CD4-positive, alpha-beta memory T cell (primary cell): ENCODE measurements around the gene TH. TPM values are rescaled to one million over a fixed set of nuclear protein-coding genes. Genes with fewer than 3 reads are reported as not detected.

ENCODE experiments used
- CTCF ChIA-PET: fragments of 350-600 bp; sonication (Branson Sonifier 250); formaldehyde crosslinking; loops from one replicate; lab custom pipeline; 2021; ENCODE audit warnings: inconsistent platforms; ENCODE audit not compliant: partially characterized antibody; lab: Charles Lee
- POLR2A ChIA-PET: fragments of 350-600 bp; sonication (Branson Sonifier 250); formaldehyde crosslinking; loops from one replicate; lab custom pipeline; 2021; ENCODE audit not compliant: partially characterized antibody; lab: Charles Lee
- DNase-seq, 5 donors: peaks; one replicate each; pipeline versions ENCODE4 v3.0.0 to v3.0.0-alpha.2; 2020 to 2022; ENCODE audit warnings: mixed read lengths in 1 of 5
- H3K27ac ChIP-seq: one replicate; pipeline ENCODE4 v1.7.0; 2013; ENCODE audit warnings: low read depth, low read length
- H3K27me3 ChIP-seq: 2 replicates; pipeline ENCODE4 v1.7.0; 2013; ENCODE audit warnings: mild to moderate bottlenecking, low read length, moderate library complexity; ENCODE audit not compliant: insufficient read depth
- H3K36me3 ChIP-seq: 2 replicates; pipeline ENCODE4 v1.7.0; 2013; ENCODE audit warnings: mild to moderate bottlenecking, low read length, moderate library complexity; ENCODE audit not compliant: insufficient read depth
- H3K4me1 ChIP-seq: 2 replicates; pipeline ENCODE4 v1.7.0; 2013; ENCODE audit warnings: mild to moderate bottlenecking, low read length, moderate library complexity; ENCODE audit not compliant: insufficient read depth
- H3K4me3 ChIP-seq, 2 donors: one replicate each; pipeline ENCODE4 v1.7.0; 2013; ENCODE audit warnings: low read length in 2 of 2, mild to moderate bottlenecking in 1 of 2
- H3K9me3 ChIP-seq, 2 donors: one replicate each; pipeline ENCODE4 v1.7.0; 2013; ENCODE audit warnings: low read length in 2 of 2, control low read depth in 1 of 2; ENCODE audit not compliant: control insufficient read depth in 1 of 2
- H3K27ac Mint-ChIP-seq, 7 donors: one replicate each; pipeline ENCODE4 v1.8.0; 2020 to 2021; ENCODE audit warnings: mixed read lengths in 7 of 7, mild to moderate bottlenecking in 6 of 7, inconsistent platforms in 3 of 7, moderate library complexity in 3 of 7
- H3K27me3 Mint-ChIP-seq, 2 donors: one replicate each; pipeline ENCODE4 v1.8.0; 2020 to 2021; ENCODE audit warnings: mixed read lengths in 2 of 2
- H3K36me3 Mint-ChIP-seq, 2 donors: one replicate each; pipeline ENCODE4 v1.8.0; 2020 to 2021; ENCODE audit warnings: mixed read lengths in 2 of 2, inconsistent platforms in 1 of 2, mild to moderate bottlenecking in 1 of 2
- H3K4me1 Mint-ChIP-seq, 4 donors: one replicate each; pipeline ENCODE4 v1.8.0; 2020 to 2021; ENCODE audit warnings: mixed read lengths in 4 of 4, mild to moderate bottlenecking in 1 of 4
- H3K4me3 Mint-ChIP-seq, 8 donors: one replicate each; pipeline ENCODE4 v1.8.0; 2020 to 2021; ENCODE audit warnings: mixed read lengths in 8 of 8, mild to moderate bottlenecking in 7 of 8, moderate library complexity in 6 of 8, inconsistent platforms in 3 of 8
- H3K9me3 Mint-ChIP-seq, 8 donors: one replicate each; pipeline ENCODE4 v1.8.0; 2020 to 2021; ENCODE audit warnings: mixed read lengths in 8 of 8, mild to moderate bottlenecking in 5 of 8, inconsistent platforms in 3 of 8, moderate library complexity in 1 of 8
- intact Hi-C: fragments of 100-400 bp; cut with micrococcal nuclease; formaldehyde crosslinking; loops from one replicate; pipeline ENCODE4 v1.15.1; 2023
- polyA plus RNA-seq, 2 donors: library from polyadenylated mRNA; unstranded; fragments of 300-500 nt; fragmentation: Illumina TruSeq; gene quantifications; one replicate each; pipeline ENCODE4 v1.2.3, GENCODE V29; 2021
- total RNA-seq, 2 experiments: library from RNA; stranded (reverse); gene quantifications; one replicate each; pipeline ENCODE4 v1.2.3, GENCODE V29; 2021

TH gene
- total and polyA plus RNA-seq, 4 experiments from 2014 or later: not detected

- H3K4me3 Mint-ChIP-seq: no peak overlapping the region
- H3K27ac ChIP-seq: no peak overlapping the region
- H3K27ac Mint-ChIP-seq: no peak overlapping the region
- no peaks in the 10 kb centered on the region for H3K27me3 ChIP-seq
- ChIA-PET POLR2A (interaction anchor here (1.7 kb wide), 1 partner anchor 221 kb away, joined by 5 read pairs; no protein-coding TSS in a partner anchor), CTCF (interaction anchor here (1.3 to 5.4 kb wide), 4 partner anchors 100 to 225 kb away, joined by 3 to 59 read pairs (median 10); no protein-coding TSS in a partner anchor)
- H3K36me3 Mint-ChIP-seq: no peaks in the 10 kb centered on the region
- peaks cover 0 to 11% (median 5%) of the 10 kb centered on the region in 4 donors for H3K4me1 Mint-ChIP-seq
- H3K27me3 Mint-ChIP-seq: peaks cover 1 to 5% of the 10 kb centered on the region in 2 donors
- H3K4me3 ChIP-seq: no peak overlapping the region
- no peaks in the 10 kb centered on the region for H3K4me1 ChIP-seq
- no peaks in the 10 kb centered on the region for H3K9me3 ChIP-seq
- H3K9me3 Mint-ChIP-seq: peaks cover 0 to 5% (median 0%) of the 10 kb centered on the region in 8 donors
- no peaks in the 10 kb centered on the region for H3K36me3 ChIP-seq
- DNase-seq: no peak
- intact Hi-C loops: loop anchor here (5.0 kb wide), 1 partner anchor 334 kb away; no protein-coding TSS in a partner anchor
Observed at GRCh38 chr11:2198621-2199365, 27.2 kb upstream of the TH start.

GRCh38 chr11:2197771-2198520 lies 26.3 kb upstream of the TH start:
- POLR2A ChIA-PET: interaction anchor here (1.7 kb wide), 1 partner anchor 222 kb away, joined by 5 read pairs; no protein-coding TSS in a partner anchor

GRCh38 chr11:2196970-2197770 lies 25.6 kb upstream of the TH start:
- H3K36me3 Mint-ChIP-seq: no peaks in the 10 kb centered on the region
- ChIA-PET CTCF (interaction anchor here (0.6 to 5.4 kb wide), 5 partner anchors 30 to 222 kb away, joined by 3 to 59 read pairs (median 8); partner anchors contain the start of genes C11orf21 and TSPAN32), POLR2A (interaction anchor here (1.7 kb wide), 1 partner anchor 223 kb away, joined by 5 read pairs; no protein-coding TSS in a partner anchor)
- H3K9me3 Mint-ChIP-seq: peaks cover 0 to 5% (median 0%) of the 10 kb centered on the region in 8 donors
- Histone ChIP-seq H3K27ac (no peak overlapping the region), H3K36me3 (no peaks in the 10 kb centered on the region), H3K27me3 (no peaks in the 10 kb centered on the region), H3K9me3 (no peaks in the 10 kb centered on the region), H3K4me3 (no peak overlapping the region), H3K4me1 (no peaks in the 10 kb centered on the region)
- H3K4me3 Mint-ChIP-seq: no peak overlapping the region
- H3K4me1 Mint-ChIP-seq: peaks cover 0 to 11% (median 5%) of the 10 kb centered on the region in 4 donors
- peak; percentile 55 to 69 (median 65) for DNase-seq
- peaks cover 1 to 5% of the 10 kb centered on the region in 2 donors for H3K27me3 Mint-ChIP-seq
- peak overlapping the region in 3 of 7 donors; percentile 45 to 75 (median 63) for H3K27ac Mint-ChIP-seq
- intact Hi-C loops: loop anchor here (1.0 to 5.0 kb wide), 3 partner anchors 102 to 335 kb away; no protein-coding TSS in a partner anchor

More at GRCh38 chr11:2197771-2198520, 26.3 kb upstream of the TH start:
- intact Hi-C loops: loop anchor here (1.0 to 5.0 kb wide), 3 partner anchors 101 to 334 kb away; no protein-coding TSS in a partner anchor
- H3K27me3 ChIP-seq: no peaks in the 10 kb centered on the region
- CTCF ChIA-PET: interaction anchor here (0.6 to 5.4 kb wide), 6 partner anchors 30 to 225 kb away, joined by 3 to 59 read pairs (median 6); partner anchors contain the start of genes C11orf21 and TSPAN32
- no peak for DNase-seq
- Mint-ChIP-seq H3K27me3 (peaks cover 1 to 5% of the 10 kb centered on the region in 2 donors), H3K4me1 (peaks cover 0 to 11% (median 5%) of the 10 kb centered on the region in 4 donors), H3K27ac (no peak overlapping the region), H3K36me3 (no peaks in the 10 kb centered on the region), H3K4me3 (no peak overlapping the region), H3K9me3 (peaks cover 0 to 5% (median 0%) of the 10 kb centered on the region in 8 donors)
- no peak overlapping the region for H3K4me3 ChIP-seq
- no peaks in the 10 kb centered on the region for H3K9me3 ChIP-seq
- no peaks in the 10 kb centered on the region for H3K36me3 ChIP-seq
- H3K27ac ChIP-seq: no peak overlapping the region
- H3K4me1 ChIP-seq: no peaks in the 10 kb centered on the region

DNA sequence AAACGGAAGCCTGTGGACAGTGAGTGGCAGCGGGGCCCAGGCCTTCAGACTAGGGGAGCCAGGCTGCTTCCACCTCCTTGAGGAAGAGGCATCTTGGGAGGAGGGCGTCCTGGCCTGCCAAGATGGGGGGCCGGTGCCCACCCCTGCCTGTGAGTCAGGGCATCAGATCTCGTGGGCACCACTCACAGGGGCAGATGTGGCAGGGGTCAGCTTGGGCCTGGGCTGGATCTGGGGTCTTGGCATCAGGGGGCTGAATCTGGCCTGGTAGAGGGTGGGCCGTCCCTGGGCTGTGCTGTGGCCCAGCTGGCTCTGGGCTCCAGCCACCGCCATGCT lies 24.1 kb upstream of the TH start:
- CTCF ChIA-PET: interaction anchor here (2.0 to 4.4 kb wide), 2 partner anchors 107 to 225 kb away, joined by 7 to 41 read pairs; no protein-coding TSS in a partner anchor
- Mint-ChIP-seq H3K36me3 (no peaks in the 10 kb centered on the region), H3K4me3 (no peak overlapping the region), H3K27me3 (peaks cover 1 to 7% of the 10 kb centered on the region in 2 donors), H3K27ac (no peak overlapping the region), H3K4me1 (peaks cover 0 to 13% (median 7%) of the 10 kb centered on the region in 4 donors), H3K9me3 (no peaks in the 10 kb centered on the region)
- Histone ChIP-seq H3K36me3 (no peaks in the 10 kb centered on the region), H3K4me1 (no peaks in the 10 kb centered on the region), H3K9me3 (no peaks in the 10 kb centered on the region), H3K4me3 (no peak overlapping the region), H3K27me3 (no peaks in the 10 kb centered on the region), H3K27ac (no peak overlapping the region)
- POLR2A ChIA-PET: no interaction called here
- intact Hi-C loops: loop anchor here (2.0 to 5.0 kb wide), 2 partner anchors 109 to 337 kb away; no protein-coding TSS in a partner anchor
- DNase-seq: no peak

- POLR2A ChIA-PET: no interaction called here
- Histone ChIP-seq H3K9me3 (no peaks in the 10 kb centered on the region), H3K4me3 (no peak overlapping the region), H3K27me3 (no peaks in the 10 kb centered on the region), H3K36me3 (no peaks in the 10 kb centered on the region), H3K27ac (no peak overlapping the region), H3K4me1 (no peaks in the 10 kb centered on the region)
- Mint-ChIP-seq H3K27me3 (peaks cover 1 to 10% of the 10 kb centered on the region in 2 donors), H3K9me3 (no peaks in the 10 kb centered on the region), H3K27ac (no peak overlapping the region), H3K4me3 (no peak overlapping the region), H3K36me3 (no peaks in the 10 kb centered on the region), H3K4me1 (peaks cover 0 to 13% (median 9%) of the 10 kb centered on the region in 4 donors)
- intact Hi-C loops: loop anchor here (5.0 kb wide), 1 partner anchor 337 kb away; no protein-coding TSS in a partner anchor
- DNase-seq: peak in 4 of 5 donors; percentile 20 to 51 (median 30)
- CTCF ChIA-PET: interaction anchor here (0.7 to 4.4 kb wide), 11 partner anchors 11 to 759 kb away, joined by 3 to 41 read pairs (median 4); partner anchors contain the start of gene TSSC4
Observed at GRCh38 chr11:2194877-2195755, 23.5 kb upstream of the TH start.
